ENCODE measurements around the gene IGHMBP2.

DNA sequence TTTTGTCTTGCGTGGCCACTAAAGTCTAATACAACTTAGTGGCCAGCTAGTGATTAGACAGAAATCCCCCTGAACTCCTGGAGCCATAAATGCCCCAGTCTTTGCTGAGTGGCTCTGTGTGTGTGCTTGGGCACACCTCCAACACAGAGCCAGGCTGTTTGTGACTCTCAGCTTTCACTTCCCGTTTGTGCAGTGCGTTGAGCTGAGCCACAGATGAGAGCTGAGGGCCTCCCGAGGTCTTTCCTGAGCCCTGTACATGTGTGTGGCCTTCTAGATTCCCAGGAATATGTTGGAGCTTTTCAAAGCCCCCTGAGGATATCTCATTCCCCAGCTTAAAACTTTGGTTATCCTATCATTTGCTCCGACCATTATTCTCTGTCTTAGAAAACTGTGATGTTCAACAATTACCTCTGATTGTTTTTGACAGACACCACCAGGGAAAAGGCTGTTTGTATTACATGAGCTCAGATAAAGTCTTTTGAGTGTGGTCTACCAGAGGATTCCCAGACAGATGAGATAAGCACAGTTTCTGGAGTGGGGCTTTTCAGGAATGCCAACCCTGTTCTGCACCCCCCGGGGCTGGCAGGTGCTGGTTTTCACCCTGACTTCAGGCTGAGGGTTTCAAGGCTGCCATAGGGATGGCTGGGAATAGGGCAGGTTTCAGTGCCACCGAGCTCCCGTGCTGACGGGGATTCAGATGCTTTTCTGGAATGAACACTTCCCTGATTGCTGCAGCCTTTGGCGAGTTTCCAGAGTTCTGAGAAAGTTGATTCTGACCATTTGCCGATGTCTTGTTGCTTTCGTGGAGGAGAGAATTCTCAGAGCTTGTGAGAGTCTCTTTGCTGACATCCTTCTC, 23.8 kb downstream of the IGHMBP2 start:
- TF ChIP-seq CTCF (IDR thresholded peaks at IDR 0.05; ENCODE audit: low read depth, low read length, poor library complexity, severe bottlenecking) (no peak), EZH2phosphoT487 (IDR thresholded peaks at IDR 0.05; ENCODE audit: borderline replicate concordance, low read length) (no peak)
